ENCODE measurements around the gene SDHB. TPM values are rescaled to one million over a fixed set of nuclear protein-coding genes. Genes with fewer than 3 reads are reported as not detected.
A peak's percentile ranks its signal among the peaks of the same experiment; 100 is the strongest.

SDHB gene
- total and polyA plus RNA-seq, 2 donors (not counting 1 experiment from before 2014, with no cell fraction given): 58.0 to 61.0 TPM

DNA sequence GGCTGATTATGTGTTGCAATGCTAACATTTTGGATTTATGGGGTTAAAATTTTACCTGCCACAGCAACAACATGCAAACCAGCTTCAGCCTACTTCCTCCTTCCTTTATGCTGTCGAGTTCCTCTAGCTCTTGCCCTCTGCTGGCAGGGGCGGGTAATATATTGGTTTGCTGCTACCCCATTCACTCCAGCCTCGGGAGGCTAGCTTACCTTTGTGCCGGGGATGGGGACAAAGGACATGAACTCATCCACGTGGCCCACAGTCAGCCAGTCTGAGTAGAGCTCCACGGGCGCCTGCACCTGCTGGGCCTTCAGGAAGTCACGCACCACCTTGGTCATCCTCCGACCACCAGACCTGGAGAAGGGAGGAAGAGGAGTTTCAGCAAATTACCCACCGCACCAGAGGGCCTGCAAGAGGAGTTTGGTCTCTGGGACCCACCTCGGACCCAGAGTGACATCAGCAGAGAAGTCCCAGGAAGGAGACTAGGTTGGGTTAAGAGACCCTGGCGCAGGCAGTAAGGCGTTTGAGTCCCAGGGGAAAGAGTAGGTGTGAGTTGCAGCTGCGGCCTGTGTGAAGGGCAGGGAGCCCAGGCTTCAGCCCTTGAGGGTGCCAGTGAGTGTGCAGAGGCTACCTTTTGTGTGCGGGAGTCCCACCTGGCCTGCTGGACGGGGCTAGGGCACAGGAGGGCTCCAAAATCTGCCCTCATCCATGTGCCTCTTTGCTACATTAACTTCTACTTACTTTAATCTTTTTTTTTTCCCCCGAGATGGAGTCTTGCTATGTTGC, 21.8 kb upstream of the SDHB start:
- H3K4me2 ChIP-seq (replicated peaks; ENCODE audit: low read depth, low read length, poor library complexity, severe bottlenecking): no peak overlapping the region
- H3K9ac ChIP-seq (ENCODE audit: low read length): no peak overlapping the region
- POLR2A ChIA-PET: no interaction called here
- no peaks in the 10 kb centered on the region for H3K79me2 ChIP-seq (ENCODE audit: control insufficient read depth, insufficient read depth, low read length)
- H3K27ac ChIP-seq (ENCODE audit: low read length in 2 of 2): no peak overlapping the region
- no peak for TF ChIP-seq EZH2 (IDR thresholded peaks at IDR 0.05; ENCODE audit: borderline replicate concordance, insufficient read depth, low read depth, low read length, poor library complexity, severe bottlenecking)
- TF ChIP-seq, protein P1, sequence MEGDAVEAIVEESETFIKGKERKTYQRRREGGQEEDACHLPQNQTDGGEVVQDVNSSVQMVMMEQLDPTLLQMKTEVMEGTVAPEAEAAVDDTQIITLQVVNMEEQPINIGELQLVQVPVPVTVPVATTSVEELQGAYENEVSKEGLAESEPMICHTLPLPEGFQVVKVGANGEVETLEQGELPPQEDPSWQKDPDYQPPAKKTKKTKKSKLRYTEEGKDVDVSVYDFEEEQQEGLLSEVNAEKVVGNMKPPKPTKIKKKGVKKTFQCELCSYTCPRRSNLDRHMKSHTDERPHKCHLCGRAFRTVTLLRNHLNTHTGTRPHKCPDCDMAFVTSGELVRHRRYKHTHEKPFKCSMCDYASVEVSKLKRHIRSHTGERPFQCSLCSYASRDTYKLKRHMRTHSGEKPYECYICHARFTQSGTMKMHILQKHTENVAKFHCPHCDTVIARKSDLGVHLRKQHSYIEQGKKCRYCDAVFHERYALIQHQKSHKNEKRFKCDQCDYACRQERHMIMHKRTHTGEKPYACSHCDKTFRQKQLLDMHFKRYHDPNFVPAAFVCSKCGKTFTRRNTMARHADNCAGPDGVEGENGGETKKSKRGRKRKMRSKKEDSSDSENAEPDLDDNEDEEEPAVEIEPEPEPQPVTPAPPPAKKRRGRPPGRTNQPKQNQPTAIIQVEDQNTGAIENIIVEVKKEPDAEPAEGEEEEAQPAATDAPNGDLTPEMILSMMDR (IDR thresholded peaks at IDR 0.05): peak; percentile 20
- no peak for DNase-seq
- 77% methylated on average over 13 of the region's 17 CpGs for WGBS (ENCODE audit: insufficient coverage)
- CTCF ChIA-PET: interaction anchor here (0.6 to 1.6 kb wide), 3 partner anchors 16 to 30 kb away, joined by 3 to 4 read pairs (median 3); no protein-coding TSS in a partner anchor
- H3K27me3 Mint-ChIP-seq: peaks cover 7% of the 10 kb centered on the region
- peaks cover 0 to 11% (median 2%) of the 10 kb centered on the region in 3 donors for H3K9me3 ChIP-seq (ENCODE audit: control extremely low read depth in 1 of 3, control insufficient read depth in 2 of 3, insufficient read depth in 1 of 3, low read length in 2 of 3)
- H3K27ac Mint-ChIP-seq: no peak overlapping the region
- no peaks in the 10 kb centered on the region for H3K4me1 Mint-ChIP-seq
- no peak overlapping the region for H3K4me3 Mint-ChIP-seq
- intact Hi-C loops (cut with micrococcal nuclease): no loop called here
- H3K4me3 ChIP-seq (ENCODE audit: control extremely low read depth in 1 of 5, extremely low read depth in 1 of 5, insufficient read depth in 1 of 5, low read depth in 2 of 5, low read length in 4 of 5): no peak overlapping the region
- no peaks in the 10 kb centered on the region for H3K27me3 ChIP-seq (replicated peaks in 1 of 4; ENCODE audit: control extremely low read depth in 1 of 4, control insufficient read depth in 3 of 4, insufficient read depth in 4 of 4, low read length in 3 of 4)
- H3K4me1 ChIP-seq (ENCODE audit: control insufficient read depth in 2 of 2, insufficient read depth in 2 of 2, low read length in 2 of 2): no peaks in the 10 kb centered on the region
- no peaks in the 10 kb centered on the region for H3K36me3 ChIP-seq (replicated peaks in 1 of 2; ENCODE audit: control extremely low read depth in 1 of 2, control insufficient read depth in 1 of 2, extremely low read depth in 1 of 2, insufficient read depth in 2 of 2, low read length in 1 of 2)
- H2AFZ ChIP-seq (ENCODE audit: insufficient read depth, low read depth, low read length, poor library complexity, severe bottlenecking): no peak overlapping the region
- ATAC-seq (ENCODE audit: low read depth): peak; percentile 28
- H4K20me1 ChIP-seq (ENCODE audit: control insufficient read depth, insufficient read depth, low read length, poor library complexity, severe bottlenecking): no peaks in the 10 kb centered on the region
- H3K9me3 Mint-ChIP-seq (ENCODE audit: insufficient read depth): no peaks in the 10 kb centered on the region

DNA sequence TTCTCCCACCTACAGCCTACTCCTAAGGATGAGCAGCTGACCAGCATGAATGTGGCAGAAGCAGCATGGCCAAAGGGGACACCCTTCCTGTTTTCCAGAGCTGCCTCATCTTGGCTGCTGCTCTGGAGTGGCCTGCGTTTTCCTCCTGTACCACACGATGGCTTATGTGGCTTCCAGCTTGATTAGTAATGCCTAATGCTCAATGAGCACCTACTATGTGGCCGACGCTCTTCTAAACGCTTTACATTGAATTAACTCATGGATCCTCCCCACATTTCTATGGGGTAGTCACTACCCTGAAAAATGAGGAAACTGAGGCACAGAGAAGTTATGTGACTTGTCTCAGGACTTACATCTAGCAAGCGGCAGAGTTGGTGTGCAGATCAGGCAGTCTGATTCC, 18.0 kb upstream of the SDHB start:
- Histone ChIP-seq H3K36me3 (replicated peaks in 1 of 2; ENCODE audit: control extremely low read depth in 1 of 2, control insufficient read depth in 1 of 2, extremely low read depth in 1 of 2, insufficient read depth in 2 of 2, low read length in 1 of 2) (no peaks in the 10 kb centered on the region), H3K27ac (ENCODE audit: low read length in 2 of 2) (no peak overlapping the region), H3K4me1 (ENCODE audit: control insufficient read depth in 2 of 2, insufficient read depth in 2 of 2, low read length in 2 of 2) (no peaks in the 10 kb centered on the region), H3K79me2 (ENCODE audit: control insufficient read depth, insufficient read depth, low read length) (no peaks in the 10 kb centered on the region), H3K4me3 (ENCODE audit: control extremely low read depth in 1 of 5, extremely low read depth in 1 of 5, insufficient read depth in 1 of 5, low read depth in 2 of 5, low read length in 4 of 5) (no peak overlapping the region), H3K9me3 (ENCODE audit: control extremely low read depth in 1 of 3, control insufficient read depth in 2 of 3, insufficient read depth in 1 of 3, low read length in 2 of 3) (peaks cover 0 to 5% (median 2%) of the 10 kb centered on the region in 3 donors), H3K4me2 (replicated peaks; ENCODE audit: low read depth, low read length, poor library complexity, severe bottlenecking) (no peak overlapping the region), H3K27me3 (replicated peaks in 1 of 4; ENCODE audit: control extremely low read depth in 1 of 4, control insufficient read depth in 3 of 4, insufficient read depth in 4 of 4, low read length in 3 of 4) (no peaks in the 10 kb centered on the region), H3K9ac (ENCODE audit: low read length) (no peak overlapping the region), H2AFZ (ENCODE audit: insufficient read depth, low read depth, low read length, poor library complexity, severe bottlenecking) (no peak overlapping the region), H4K20me1 (ENCODE audit: control insufficient read depth, insufficient read depth, low read length, poor library complexity, severe bottlenecking) (no peaks in the 10 kb centered on the region)
- DNase-seq: no peak
- intact Hi-C loops (cut with micrococcal nuclease): no loop called here
- TF ChIP-seq, protein P1 (IDR thresholded peaks at IDR 0.05): no peak
- TF ChIP-seq EZH2 (IDR thresholded peaks at IDR 0.05; ENCODE audit: borderline replicate concordance, insufficient read depth, low read depth, low read length, poor library complexity, severe bottlenecking): no peak
- ChIA-PET POLR2A (no interaction called here), CTCF (no interaction called here)
- WGBS (ENCODE audit: insufficient coverage): 91% methylated on average over 3 of the region's 6 CpGs
- H3K9me3 Mint-ChIP-seq (ENCODE audit: insufficient read depth): no peaks in the 10 kb centered on the region
- H3K4me1 Mint-ChIP-seq: no peaks in the 10 kb centered on the region
- no peak overlapping the region for H3K4me3 Mint-ChIP-seq
- peaks cover 6% of the 10 kb centered on the region for H3K27me3 Mint-ChIP-seq
- ATAC-seq (ENCODE audit: low read depth): no peak
- no peak overlapping the region for H3K27ac Mint-ChIP-seq

All from B cell (primary cell).